H9 (cell line): ENCODE data around the gene FADS2. TPM values are rescaled to one million over a fixed set of nuclear protein-coding genes. Genes with fewer than 3 reads are reported as not detected.

Experiments
- DNase-seq: peaks from one replicate; pipeline ENCODE4 v3.0.0-alpha.2; 2017
- H2AFZ ChIP-seq: one replicate; pipeline ENCODE4 v1.6.1; 2013; ENCODE audit warnings: mild to moderate bottlenecking, low read length, control low read depth, moderate library complexity
- H2AK5ac ChIP-seq: 2 replicates; pipeline ENCODE4 v1.6.1; 2013; ENCODE audit warnings: low read length, control low read depth, mixed read lengths; ENCODE audit not compliant: insufficient read length
- H2BK120ac ChIP-seq: one replicate; pipeline ENCODE4 v1.6.1; 2013; ENCODE audit warnings: low read depth, mild to moderate bottlenecking, low read length, control low read depth, inconsistent platforms; ENCODE audit not compliant: poor library complexity, severe bottlenecking
- H2BK12ac ChIP-seq: 2 replicates; pipeline ENCODE4 v1.6.1; 2013; ENCODE audit warnings: low read length, control low read depth, mixed read lengths, low read depth; ENCODE audit not compliant: insufficient read length
- H2BK15ac ChIP-seq: 2 replicates; pipeline ENCODE4 v1.6.1; 2013; ENCODE audit warnings: low read depth, low read length, control low read depth
- H2BK20ac ChIP-seq: one replicate; pipeline ENCODE4 v1.6.1; 2013; ENCODE audit warnings: low read depth, mild to moderate bottlenecking, low read length, control low read depth, inconsistent platforms; ENCODE audit not compliant: poor library complexity, severe bottlenecking
- H2BK5ac ChIP-seq: 2 replicates; pipeline ENCODE4 v1.6.1; 2013; ENCODE audit warnings: low read length, control low read depth, mixed read lengths; ENCODE audit not compliant: insufficient read length
- H3K14ac ChIP-seq: 2 replicates; pipeline ENCODE4 v1.6.1; 2013; ENCODE audit warnings: low read length, control low read depth; ENCODE audit not compliant: insufficient read depth
- H3K18ac ChIP-seq: 2 replicates; pipeline ENCODE4 v1.6.1; 2013; ENCODE audit warnings: low read depth, mild to moderate bottlenecking, mixed read lengths, low read length, control low read depth; ENCODE audit not compliant: insufficient read length
- H3K23ac ChIP-seq: 2 replicates; pipeline ENCODE4 v1.6.1; 2013; ENCODE audit warnings: low read length, control low read depth, mixed read lengths, low read depth; ENCODE audit not compliant: insufficient read length
- H3K23me2 ChIP-seq: 2 replicates; pipeline ENCODE4 v1.6.1; 2013; ENCODE audit warnings: low read depth, mild to moderate bottlenecking, mixed read lengths, low read length, control low read depth; ENCODE audit not compliant: insufficient read length, poor library complexity, severe bottlenecking
- H3K27ac ChIP-seq: 2 replicates; pipeline ENCODE4 v1.5.1; 2013; ENCODE audit warnings: low read length, control low read depth, mixed read lengths, low read depth; ENCODE audit not compliant: insufficient read length
- H3K27me3 ChIP-seq: 2 replicates; pipeline ENCODE4 v1.6.1; 2013; ENCODE audit warnings: low read length, control low read depth, inconsistent platforms; ENCODE audit not compliant: insufficient read depth
- H3K4ac ChIP-seq: 2 replicates; pipeline ENCODE4 v1.6.1; 2013; ENCODE audit warnings: low read depth, mild to moderate bottlenecking, control low read depth, inconsistent platforms, low read length, moderate library complexity
- H3K4me1 ChIP-seq: 2 replicates; pipeline ENCODE4 v1.6.1; 2013; ENCODE audit warnings: low read length, control low read depth, inconsistent platforms; ENCODE audit not compliant: insufficient read depth
- H3K4me2 ChIP-seq: 2 replicates; pipeline ENCODE4 v1.6.1; 2013; ENCODE audit warnings: low read length, control low read depth, mixed read lengths; ENCODE audit not compliant: insufficient read length, insufficient read depth
- H3K56ac ChIP-seq: 2 replicates; pipeline ENCODE4 v1.6.1; 2013; ENCODE audit warnings: low read depth, mild to moderate bottlenecking, mixed read lengths, low read length, control low read depth; ENCODE audit not compliant: insufficient read length
- H3K79me1 ChIP-seq: 2 replicates; pipeline ENCODE4 v1.6.1; 2013; ENCODE audit warnings: low read depth, mild to moderate bottlenecking, moderate library complexity, low read length, control low read depth, inconsistent platforms; ENCODE audit not compliant: insufficient read depth, poor library complexity, severe bottlenecking
- H3K79me2 ChIP-seq: 2 replicates; pipeline ENCODE4 v1.6.1; 2013; ENCODE audit warnings: low read length, control low read depth, inconsistent platforms; ENCODE audit not compliant: insufficient read depth
- H3K9ac ChIP-seq: 2 replicates; pipeline ENCODE4 v1.6.1; 2013; ENCODE audit warnings: low read length, control low read depth, mixed read lengths; ENCODE audit not compliant: insufficient read length; ENCODE audit errors: extremely low read depth
- H3K9me3 ChIP-seq: one replicate; pipeline ENCODE4 v1.6.1; 2013; ENCODE audit warnings: low read depth, low read length, inconsistent platforms; ENCODE audit not compliant: control insufficient read depth
- H3T11ph ChIP-seq: one replicate; pipeline ENCODE4 v1.6.1; 2013; ENCODE audit warnings: mild to moderate bottlenecking, low read length, control low read depth, inconsistent platforms
- H4K20me1 ChIP-seq: one replicate; pipeline ENCODE4 v1.6.1; 2013; ENCODE audit not compliant: control insufficient read depth, insufficient read length, insufficient read depth
- H4K5ac ChIP-seq: 2 replicates; pipeline ENCODE4 v1.6.1; 2013; ENCODE audit warnings: low read depth, mild to moderate bottlenecking, mixed read lengths, low read length, control low read depth; ENCODE audit not compliant: insufficient read length
- H4K8ac ChIP-seq: replicated peaks from 2 replicates; pipeline ENCODE4 v1.6.1; 2013; ENCODE audit warnings: low read length, control low read depth, mixed read lengths, low read depth; ENCODE audit not compliant: insufficient read length
- H4K91ac ChIP-seq: 2 replicates; pipeline ENCODE4 v1.6.1; 2013; ENCODE audit warnings: low read depth, mild to moderate bottlenecking, moderate library complexity, mixed read lengths, low read length, control low read depth; ENCODE audit not compliant: insufficient read length
- H3K27ac Mint-ChIP-seq, 3 experiments: 2 replicates in 2 of 3; 3 replicates in 1 of 3; pipeline ENCODE4 v1.8.0; 2020 to 2021; ENCODE audit warnings: mixed read lengths in 3 of 3, mild to moderate bottlenecking in 1 of 3, moderate library complexity in 1 of 3
- H3K27me3 Mint-ChIP-seq: 2 replicates; pipeline ENCODE4 v1.8.0; 2021; ENCODE audit warnings: low read depth, mild to moderate bottlenecking, moderate library complexity, mixed read lengths
- H3K36me3 Mint-ChIP-seq, 3 experiments: 2 replicates in 2 of 3; 3 replicates in 1 of 3; pipeline ENCODE4 v1.8.0; 2020 to 2021; ENCODE audit warnings: low read depth in 3 of 3, mixed read lengths in 3 of 3; ENCODE audit not compliant: insufficient read depth in 1 of 3
- H3K4me1 Mint-ChIP-seq, 2 experiments: 2 replicates each; pipeline ENCODE4 v1.8.0; 2020; ENCODE audit warnings: mixed read lengths in 2 of 2
- H3K4me3 Mint-ChIP-seq, 2 experiments: 2 replicates in 1 of 2; 3 replicates in 1 of 2; pipeline ENCODE4 v1.8.0; 2020 to 2021; ENCODE audit warnings: mild to moderate bottlenecking in 2 of 2, mixed read lengths in 2 of 2, moderate library complexity in 1 of 2
- H3K9me3 Mint-ChIP-seq, 2 experiments: 2 replicates in 1 of 2; 3 replicates in 1 of 2; pipeline ENCODE4 v1.8.0; 2020; ENCODE audit warnings: mild to moderate bottlenecking in 2 of 2, mixed read lengths in 2 of 2, moderate library complexity in 1 of 2
- CTCF ChIP-seq: fragments of 200-600 bp; sonication (generic); conservative IDR thresholded peaks from 3 replicates; pipeline ENCODE4 v1.8.0; 2021; ENCODE audit warnings: antibody characterized with exemption, mild to moderate bottlenecking
- WGBS: extraction: QIAGEN DNeasy Blood & Tissue Kit; methylation state at CpG from one replicate; pipeline ENCODE4 v1.1.7; 2013; ENCODE audit warnings: missing lambda C conversion rate, low lambda C conversion rate, mixed read lengths; ENCODE audit not compliant: insufficient read length; ENCODE audit errors: extremely low coverage; 5-methylcytosine and 5-hydroxymethylcytosine counted together
- total RNA-seq: library from RNA; stranded (reverse); gene quantifications from 2 replicates; pipeline ENCODE4 v1.2.1, GENCODE V29; 2021

The FADS2 gene
- total RNA-seq, 1 experiment from 2014 or later, result 322 TPM

DNA sequence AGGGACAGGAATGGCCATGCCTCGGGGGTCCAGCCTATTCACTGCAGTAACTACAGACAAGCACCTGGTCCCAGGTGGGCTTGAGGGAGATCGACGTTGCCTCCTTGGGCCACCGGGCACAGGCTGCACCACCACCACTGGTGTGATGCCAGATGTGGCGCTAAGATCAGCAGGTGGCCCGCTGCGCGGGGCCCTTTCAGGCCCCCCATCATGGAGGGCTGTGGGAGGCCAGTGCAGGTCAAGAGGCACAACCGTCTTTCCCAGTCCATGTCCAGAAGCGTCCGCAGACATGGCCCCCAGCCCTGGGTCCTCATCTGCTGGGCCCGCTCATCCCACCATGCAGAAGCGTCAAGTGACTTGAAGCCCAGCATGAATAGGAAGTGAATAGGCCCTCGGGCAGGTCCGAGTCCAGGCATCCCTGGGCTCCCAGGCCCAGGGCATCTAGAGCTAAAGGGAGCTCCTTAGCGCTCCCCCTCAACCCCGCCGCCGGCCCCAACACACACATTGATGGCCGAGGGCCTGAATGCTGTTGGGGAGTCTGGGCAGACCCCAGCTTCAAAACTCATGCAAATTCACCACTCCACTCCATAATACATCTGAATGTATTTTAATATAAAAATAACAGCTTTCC is 45.0 kb downstream of the FADS2 start:
- Histone ChIP-seq H4K8ac (no peak overlapping the region), H2BK5ac (no peak overlapping the region), H3K79me2 (no peaks in the 10 kb centered on the region), H3K27me3 (no peaks in the 10 kb centered on the region; the same call in 1 of the 2 replicates), H2BK120ac (no peak overlapping the region), H2BK15ac (no peak overlapping the region), H4K91ac (no peak overlapping the region), H3K56ac (no peak overlapping the region), H3K18ac (no peak overlapping the region), H4K5ac (no peak overlapping the region), H3K14ac (no peak overlapping the region), H3K27ac (no peak overlapping the region), H2BK12ac (no peak overlapping the region), H2AFZ (no peak overlapping the region), H3K4me2 (no peak overlapping the region), H4K20me1 (no peaks in the 10 kb centered on the region), H3K23me2 (no peaks in the 10 kb centered on the region), H3K4ac (no peak overlapping the region), H3K23ac (no peak overlapping the region), H3K9me3 (no peaks in the 10 kb centered on the region), H2AK5ac (no peak overlapping the region), H3K4me1 (peaks cover 5% of the 10 kb centered on the region; the same call in 1 of the 2 replicates), H3T11ph (no peak overlapping the region), H2BK20ac (no peak overlapping the region), H3K9ac (no peak overlapping the region), H3K79me1 (no peaks in the 10 kb centered on the region)
- H3K27ac Mint-ChIP-seq, result no peak overlapping the region
- WGBS, result no CpG with 5 or more reads among the region's 20 CpGs
- H3K36me3 Mint-ChIP-seq, result no peaks in the 10 kb centered on the region; a peak in 1 of 7 replicates
- H3K9me3 Mint-ChIP-seq, result no peaks in the 10 kb centered on the region
- DNase-seq, result no peak
- no peak overlapping the region for H3K4me3 Mint-ChIP-seq
- peaks cover 29 to 30% of the 10 kb centered on the region in 2 experiments for H3K4me1 Mint-ChIP-seq
- TF ChIP-seq CTCF, result no peak
- peaks cover 26% of the 10 kb centered on the region for H3K27me3 Mint-ChIP-seq
